OCI-LY3 (cell line): ENCODE data around the gene SNU13.

Experiments used
- H2AFZ ChIP-seq: fragments of 200-600, 300-600 bp; shearing (Covaris generic); 2 replicates; pipeline ENCODE4 v1.6.0; 2014; ENCODE audit warnings: antibody characterized with exemption, low read depth, low read length
- H3K27ac ChIP-seq: fragments of 200-600, 300-600 bp; sonication (generic); 2 replicates; pipeline ENCODE4 v1.5.1; 2014; ENCODE audit warnings: mild to moderate bottlenecking, low read length, moderate library complexity, mixed read lengths
- H3K27me3 ChIP-seq: fragments of 200-600, 300-600 bp; sonication (generic); 2 replicates; pipeline ENCODE4 v1.6.1; 2014; ENCODE audit warnings: low read depth, low read length, mixed read lengths
- H3K36me3 ChIP-seq: fragments of 200-600, 300-600 bp; sonication (generic); replicated peaks from 2 replicates; pipeline ENCODE3; 2014; ENCODE audit warnings: low read depth, low read length, mixed read lengths
- H3K4me1 ChIP-seq: fragments of 300-600, 200-600 bp; sonication (generic); 2 replicates; pipeline ENCODE4 v1.6.1; 2014; ENCODE audit warnings: low read length, mixed read lengths
- H3K4me2 ChIP-seq: fragments of 200-600, 300-600 bp; sonication (generic); 2 replicates; pipeline ENCODE4 v1.6.1; 2014; ENCODE audit warnings: low read length, mixed read lengths
- H3K4me3 ChIP-seq: fragments of 300-600, 200-600 bp; sonication (generic); 2 replicates; pipeline ENCODE4 v1.5.1; 2014; ENCODE audit warnings: antibody characterized with exemption, mild to moderate bottlenecking, low read length, moderate library complexity
- H3K79me2 ChIP-seq: fragments of 300-600, 200-600 bp; shearing (Covaris generic); 2 replicates; pipeline ENCODE4 v1.6.1; 2014; ENCODE audit warnings: mild to moderate bottlenecking, low read length, mixed read lengths
- H3K9ac ChIP-seq: fragments of 300-600, 200-600 bp; shearing (Covaris generic); 2 replicates; pipeline ENCODE4 v1.6.0; 2014; ENCODE audit warnings: mild to moderate bottlenecking, low read length, moderate library complexity
- H3K9me3 ChIP-seq: fragments of 200-600, 300-600 bp; shearing (Covaris generic); 2 replicates; pipeline ENCODE4 v1.6.1; 2014; ENCODE audit warnings: low read length, mixed read lengths; ENCODE audit not compliant: insufficient read depth
- H4K20me1 ChIP-seq: fragments of 200-600, 300-600 bp; sonication (generic); 2 replicates; pipeline ENCODE4 v1.6.1; 2016; ENCODE audit warnings: low read length, mixed read lengths; ENCODE audit not compliant: insufficient read depth
- EZH2phosphoT487 ChIP-seq: fragments of 200-600 bp; shearing (Covaris generic); IDR thresholded peaks from 2 replicates; pipeline ENCODE4 v1.6.1; 2018; ENCODE audit warnings: antibody characterized with exemption, mixed run types, low read depth
- TF ChIP-seq, protein P1 (sequence below): fragments of 200-600, 300-600 bp; sonication (generic); IDR thresholded peaks from 2 replicates; pipeline ENCODE4 v1.5.1; 2014; ENCODE audit warnings: antibody characterized with exemption, low read length, low read depth

Gene SNU13

GRCh38 chr22:41650821-41651220 lies 37.8 kb downstream of the SNU13 start:
- Histone ChIP-seq H3K4me3 (no peak overlapping the region), H3K36me3 (peaks cover 73% of the 10 kb centered on the region), H3K4me2 (no peak overlapping the region), H4K20me1 (no peaks in the 10 kb centered on the region), H3K9ac (no peak overlapping the region), H3K4me1 (no peaks in the 10 kb centered on the region), H3K9me3 (no peaks in the 10 kb centered on the region), H3K27me3 (no peaks in the 10 kb centered on the region), H3K27ac (no peak overlapping the region), H3K79me2 (peaks cover 14% of the 10 kb centered on the region; the same call in 1 of the 2 replicates), H2AFZ (no peak overlapping the region)
- TF ChIP-seq, protein P1, sequence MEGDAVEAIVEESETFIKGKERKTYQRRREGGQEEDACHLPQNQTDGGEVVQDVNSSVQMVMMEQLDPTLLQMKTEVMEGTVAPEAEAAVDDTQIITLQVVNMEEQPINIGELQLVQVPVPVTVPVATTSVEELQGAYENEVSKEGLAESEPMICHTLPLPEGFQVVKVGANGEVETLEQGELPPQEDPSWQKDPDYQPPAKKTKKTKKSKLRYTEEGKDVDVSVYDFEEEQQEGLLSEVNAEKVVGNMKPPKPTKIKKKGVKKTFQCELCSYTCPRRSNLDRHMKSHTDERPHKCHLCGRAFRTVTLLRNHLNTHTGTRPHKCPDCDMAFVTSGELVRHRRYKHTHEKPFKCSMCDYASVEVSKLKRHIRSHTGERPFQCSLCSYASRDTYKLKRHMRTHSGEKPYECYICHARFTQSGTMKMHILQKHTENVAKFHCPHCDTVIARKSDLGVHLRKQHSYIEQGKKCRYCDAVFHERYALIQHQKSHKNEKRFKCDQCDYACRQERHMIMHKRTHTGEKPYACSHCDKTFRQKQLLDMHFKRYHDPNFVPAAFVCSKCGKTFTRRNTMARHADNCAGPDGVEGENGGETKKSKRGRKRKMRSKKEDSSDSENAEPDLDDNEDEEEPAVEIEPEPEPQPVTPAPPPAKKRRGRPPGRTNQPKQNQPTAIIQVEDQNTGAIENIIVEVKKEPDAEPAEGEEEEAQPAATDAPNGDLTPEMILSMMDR = no peak
- no peak for TF ChIP-seq EZH2phosphoT487

DNA sequence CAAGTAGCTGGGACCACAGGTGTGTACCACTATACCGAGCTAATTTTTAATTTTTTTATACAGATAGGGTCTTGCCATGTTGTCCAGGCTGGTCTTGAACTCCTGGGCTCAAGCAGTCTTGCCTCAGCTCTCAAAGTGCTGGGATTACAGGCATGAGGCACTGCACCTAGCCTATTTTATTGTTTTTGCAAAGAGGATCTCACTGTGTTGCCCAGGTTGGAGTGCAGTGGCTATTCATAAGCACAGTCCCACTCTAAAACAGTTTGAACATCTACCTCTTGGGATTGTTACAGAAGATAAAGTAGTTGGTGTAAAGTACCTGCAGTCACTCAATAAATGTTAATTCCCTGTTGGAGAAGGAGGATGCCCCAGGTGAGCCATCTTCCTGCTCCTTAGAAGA lies 38.4 kb downstream of the SNU13 start:
- H3K4me1 ChIP-seq = no peaks in the 10 kb centered on the region
- no peak overlapping the region for H3K27ac ChIP-seq
- no peak overlapping the region for H2AFZ ChIP-seq
- no peaks in the 10 kb centered on the region for H3K9me3 ChIP-seq
- no peak overlapping the region for H3K4me2 ChIP-seq
- no peak overlapping the region for H3K4me3 ChIP-seq
- no peak for TF ChIP-seq EZH2phosphoT487
- TF ChIP-seq, protein P1 = no peak
- H3K27me3 ChIP-seq = no peaks in the 10 kb centered on the region
- H3K36me3 ChIP-seq = peaks cover 70% of the 10 kb centered on the region
- H3K9ac ChIP-seq = no peak overlapping the region
- no peaks in the 10 kb centered on the region for H4K20me1 ChIP-seq
- peaks cover 14% of the 10 kb centered on the region; the same call in 1 of the 2 replicates for H3K79me2 ChIP-seq

GRCh38 chr22:41648432-41648831 lies 40.2 kb downstream of the SNU13 start:
- Histone ChIP-seq H3K9ac (no peak overlapping the region), H4K20me1 (no peaks in the 10 kb centered on the region), H3K4me3 (no peak overlapping the region), H3K27me3 (no peaks in the 10 kb centered on the region), H3K4me2 (no peak overlapping the region), H3K36me3 (peaks cover 57% of the 10 kb centered on the region), H3K9me3 (no peaks in the 10 kb centered on the region), H3K27ac (no peak overlapping the region), H2AFZ (no peak overlapping the region), H3K79me2 (peaks cover 10% of the 10 kb centered on the region; the same call in 1 of the 2 replicates), H3K4me1 (no peaks in the 10 kb centered on the region)
- TF ChIP-seq, protein P1 = no peak
- no peak for TF ChIP-seq EZH2phosphoT487

- Histone ChIP-seq H3K27ac (no peak overlapping the region), H3K79me2 (peaks cover 16% of the 10 kb centered on the region), H2AFZ (no peak overlapping the region), H3K4me1 (no peaks in the 10 kb centered on the region), H3K36me3 (peaks cover 54% of the 10 kb centered on the region), H3K4me3 (no peak overlapping the region), H3K9me3 (no peaks in the 10 kb centered on the region), H3K9ac (no peak overlapping the region), H3K4me2 (no peak overlapping the region), H4K20me1 (0 out of 2 replicates have a peak, but pooled peaks cover under 1% of the 10 kb centered on the region), H3K27me3 (no peaks in the 10 kb centered on the region)
- TF ChIP-seq EZH2phosphoT487 = no peak
- TF ChIP-seq, protein P1 = no peak
These were observed 40.9 kb downstream of the SNU13 start for GRCh38 chr22:41647771-41648170.
